Hematopoietic multipotent progenitor cell treated with erythropoietin and hydrocortisone succinate and interleukin-3 and kit ligand, for 17 days (in vitro differentiated cells): ENCODE data around the gene LRRC36.

ENCODE experiments used
- DNase-seq: peaks from one replicate; pipeline ENCODE4 v3.0.0-alpha.2; 2015; ENCODE audit warnings: low spot score

The LRRC36 gene

DNA sequence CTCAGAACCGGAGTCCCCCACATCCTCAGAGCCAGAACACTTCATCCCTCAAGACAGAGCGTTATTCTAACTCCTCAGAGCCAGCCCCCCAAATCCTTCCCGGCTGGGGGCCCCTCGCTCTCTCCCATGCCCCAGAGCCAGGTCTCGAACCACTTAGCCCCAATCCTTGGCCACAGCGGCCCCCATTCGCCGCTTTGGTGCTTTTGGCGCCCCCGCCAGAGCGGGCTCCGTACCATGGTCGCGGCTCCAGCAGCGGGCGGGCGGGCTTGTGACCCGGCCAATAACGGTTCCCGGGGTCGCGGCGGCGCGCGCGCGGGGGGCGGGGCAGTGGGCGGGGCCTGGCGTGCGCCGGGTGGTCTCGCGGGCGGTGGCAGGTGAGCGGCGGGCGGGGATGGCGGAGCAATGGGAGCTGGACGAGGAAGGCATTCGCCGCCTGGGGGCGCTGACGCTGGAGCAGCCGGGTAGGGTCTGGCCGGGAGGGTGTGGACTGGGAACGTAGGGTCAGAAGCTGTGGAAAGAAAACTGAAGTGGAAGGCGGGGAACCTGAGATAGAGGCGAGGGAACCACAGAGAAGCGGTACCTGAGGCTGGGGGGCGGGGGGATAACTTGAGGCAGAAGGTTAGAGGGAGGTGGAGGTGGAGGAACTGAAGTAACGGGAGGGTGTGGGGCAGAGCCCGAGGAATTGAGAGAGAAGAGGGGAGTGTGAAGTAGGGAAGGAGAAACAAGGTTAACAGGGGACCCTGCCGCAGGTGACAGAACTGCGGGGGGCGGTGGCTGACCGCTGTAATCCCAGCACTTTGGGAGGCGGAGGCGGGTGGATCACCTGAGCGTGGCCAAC, at the start of gene LRRC36, which contains the start of gene KCTD19:
LRRC36 (plus strand) TSS at position 344 of the 838 bp plus-strand sequence; CDS start at position 392, 48 bp downstream.
KCTD19 (minus strand) TSS at position 270 of the 838 bp plus-strand sequence; CDS start at position 236, 34 bp downstream.
- no peak for DNase-seq

DNA sequence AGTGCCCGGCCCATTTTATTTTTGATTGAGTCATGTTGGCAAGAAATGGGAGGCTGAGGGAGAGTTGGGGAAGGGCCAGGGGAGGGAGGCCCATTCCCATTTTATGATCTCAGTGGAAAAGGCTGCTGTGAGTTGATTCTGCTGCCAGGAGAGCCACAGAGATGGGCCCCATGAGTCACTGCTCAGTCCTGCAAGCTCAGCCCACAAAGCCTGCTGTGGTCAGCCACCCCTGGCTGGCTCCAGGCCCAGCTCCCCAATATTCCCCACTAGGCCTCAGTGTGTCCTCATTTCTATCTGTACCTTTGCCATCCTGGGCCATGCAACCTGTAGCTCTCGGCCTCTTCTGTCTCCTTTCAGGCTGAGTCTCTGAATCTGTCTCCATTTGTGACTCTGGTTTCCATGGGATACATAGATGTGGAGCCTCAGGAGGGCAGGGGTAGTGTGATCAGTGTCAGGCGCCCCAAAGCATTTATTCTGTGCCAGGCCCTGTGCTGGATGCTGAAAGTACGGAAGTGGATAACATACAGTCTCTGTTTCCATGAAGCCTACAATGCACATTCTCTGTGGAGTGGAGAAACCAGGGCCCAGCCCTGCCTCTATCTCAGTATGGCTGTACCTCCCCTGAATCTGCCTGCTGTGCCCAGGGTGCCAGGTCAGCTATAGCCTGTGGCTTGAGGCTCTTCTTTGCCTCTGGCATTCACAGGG, 49.2 kb upstream of the LRRC36 start:
- DNase-seq = peak; percentile 45

- DNase-seq = no peak
Measured at GRCh38 chr16:67277999-67278772, 48.4 kb upstream of the LRRC36 start.

- DNase-seq = peak; percentile 57
Measured at GRCh38 chr16:67278773-67279295, 47.8 kb upstream of the LRRC36 start.

- DNase-seq = peak; percentile 88
Measured at GRCh38 chr16:67279296-67280089, 47.1 kb upstream of the LRRC36 start, which contains the start of gene PLEKHG4. PLEKHG4 (plus strand) TSS chr16:67279532; CDS start chr16:67280045, 513 bp downstream.

DNA sequence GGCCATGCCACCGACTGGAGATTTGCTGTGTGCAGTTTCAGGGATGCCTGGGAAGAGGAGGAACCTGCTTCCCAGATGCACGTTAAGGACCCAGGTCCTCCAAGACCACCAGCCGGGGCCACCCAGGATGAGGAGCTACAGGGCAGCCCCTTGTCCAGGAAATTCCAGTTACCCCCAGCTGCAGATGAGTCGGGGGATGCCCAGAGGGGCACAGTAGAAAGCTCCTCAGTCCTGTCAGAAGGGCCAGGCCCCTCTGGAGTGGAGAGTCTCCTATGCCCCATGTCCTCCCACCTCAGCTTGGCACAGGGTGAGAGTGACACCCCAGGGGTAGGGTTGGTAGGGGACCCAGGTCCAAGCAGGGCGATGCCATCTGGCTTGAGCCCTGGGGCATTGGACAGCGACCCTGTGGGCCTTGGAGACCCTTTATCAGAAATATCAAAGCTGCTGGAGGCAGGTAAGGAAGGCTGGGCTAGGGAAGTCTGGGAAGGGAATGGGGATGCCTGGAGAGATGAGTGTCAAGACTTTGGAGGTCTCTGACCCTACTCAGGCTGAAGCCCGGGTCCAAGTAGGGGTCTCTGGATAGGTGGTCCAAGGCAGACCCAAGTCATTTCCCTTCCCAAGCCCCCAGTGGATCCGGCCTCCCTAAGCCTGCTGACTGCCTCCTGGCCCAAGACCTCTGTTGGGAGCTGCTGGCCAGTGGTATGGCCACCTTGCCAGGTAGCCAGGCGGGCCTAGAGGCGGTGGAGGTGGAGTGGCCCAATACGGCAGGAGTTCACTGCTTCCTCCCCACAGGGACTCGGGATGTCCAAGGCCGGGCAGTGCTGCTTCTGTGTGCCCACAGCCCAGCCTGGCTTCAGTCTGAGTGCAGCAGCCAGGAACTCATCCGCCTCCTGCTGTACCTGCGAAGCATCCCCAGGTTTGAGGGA, 46.3 kb upstream of the LRRC36 start:
- DNase-seq = no peak

DNA sequence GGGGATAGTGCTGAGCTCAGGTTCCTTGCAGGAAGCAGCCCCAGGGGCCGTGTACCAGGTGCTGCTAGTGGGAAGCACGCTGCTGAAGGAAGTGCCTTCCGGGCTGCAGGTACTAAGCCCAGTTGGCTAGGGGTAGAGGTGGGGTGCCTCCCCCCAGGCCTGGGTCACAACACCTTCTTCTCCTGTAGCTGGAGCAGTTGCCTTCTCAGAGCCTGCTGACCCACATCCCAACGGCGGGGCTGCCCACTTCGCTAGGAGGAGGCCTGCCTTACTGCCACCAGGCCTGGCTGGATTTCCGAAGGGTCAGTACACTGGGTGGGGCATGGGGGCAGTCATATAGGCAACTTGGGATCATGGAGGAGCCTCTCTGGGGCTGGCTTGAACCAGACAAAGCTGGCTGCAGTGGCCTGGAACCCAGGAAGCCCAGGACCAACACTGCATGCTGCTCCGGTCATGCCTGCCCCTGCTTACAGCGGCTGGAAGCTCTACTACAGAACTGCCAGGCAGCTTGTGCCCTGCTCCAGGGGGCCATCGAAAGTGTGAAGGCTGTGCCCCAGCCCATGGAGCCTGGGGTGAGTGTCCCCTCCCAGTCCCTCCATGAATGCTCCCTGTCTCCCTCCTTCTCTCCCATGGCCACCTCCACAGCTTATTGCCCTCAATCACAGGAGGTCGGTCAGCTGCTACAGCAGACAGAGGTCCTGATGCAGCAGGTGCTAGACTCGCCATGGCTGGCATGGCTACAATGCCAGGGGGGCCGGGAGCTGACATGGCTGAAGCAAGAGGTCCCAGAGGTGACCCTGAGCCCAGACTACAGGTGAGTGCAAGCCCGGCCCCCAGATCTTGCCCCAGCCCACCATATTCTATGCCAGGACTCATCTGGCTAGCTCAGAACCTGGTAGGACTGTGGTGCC, 44.8 kb upstream of the LRRC36 start:
- DNase-seq = no peak

GRCh38 chr16:67282447-67282805, 44.2 kb upstream of the LRRC36 start:
- DNase-seq = no peak

GRCh38 chr16:67283039-67283825, 43.4 kb upstream of the LRRC36 start:
- DNase-seq = no peak

DNA sequence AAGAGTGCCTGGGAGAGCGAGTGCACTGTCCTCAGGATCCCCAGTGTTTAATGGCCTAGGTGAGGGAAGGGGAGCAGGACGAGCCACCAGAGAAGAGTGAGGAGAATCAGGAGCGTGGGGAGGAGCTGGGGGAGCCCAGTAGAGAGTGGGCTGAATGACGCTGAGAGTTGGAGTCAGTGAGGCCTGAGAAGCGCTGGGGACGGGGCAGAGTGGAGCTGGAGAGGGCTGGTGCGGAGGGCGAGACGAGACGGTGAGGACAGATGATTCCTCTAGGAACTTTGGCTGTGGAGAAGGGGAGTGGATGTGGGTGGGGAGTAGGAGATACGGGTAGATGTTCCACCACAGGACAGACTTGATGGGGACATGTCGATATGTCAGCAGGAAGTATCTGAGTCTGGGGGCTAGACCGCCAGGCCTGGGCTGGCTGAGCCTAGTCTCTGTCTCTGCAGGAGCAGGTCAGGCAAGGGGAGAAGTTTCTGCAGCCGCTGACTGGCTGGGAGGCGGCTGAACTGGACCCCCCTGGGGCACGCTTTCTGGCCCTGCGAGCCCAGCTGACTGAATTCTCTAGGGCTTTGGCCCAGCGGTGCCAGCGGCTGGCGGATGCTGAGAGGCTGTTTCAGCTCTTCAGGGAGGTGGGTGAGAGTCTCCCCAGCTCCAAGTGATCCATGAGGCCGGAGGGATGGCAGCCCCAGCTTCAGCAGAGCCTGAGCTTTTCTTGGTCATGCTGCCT, 42.6 kb upstream of the LRRC36 start:
- DNase-seq = no peak

- DNase-seq = peak; percentile 32
Measured at GRCh38 chr16:67284699-67285646, 41.6 kb upstream of the LRRC36 start.

- no peak for DNase-seq
Measured at GRCh38 chr16:67286441-67287235, 40.0 kb upstream of the LRRC36 start.

- no peak for DNase-seq
Measured at GRCh38 chr16:67287960-67288359, 38.7 kb upstream of the LRRC36 start.

GRCh38 chr16:67291461-67291860, 35.2 kb upstream of the LRRC36 start:
- DNase-seq = no peak

DNA sequence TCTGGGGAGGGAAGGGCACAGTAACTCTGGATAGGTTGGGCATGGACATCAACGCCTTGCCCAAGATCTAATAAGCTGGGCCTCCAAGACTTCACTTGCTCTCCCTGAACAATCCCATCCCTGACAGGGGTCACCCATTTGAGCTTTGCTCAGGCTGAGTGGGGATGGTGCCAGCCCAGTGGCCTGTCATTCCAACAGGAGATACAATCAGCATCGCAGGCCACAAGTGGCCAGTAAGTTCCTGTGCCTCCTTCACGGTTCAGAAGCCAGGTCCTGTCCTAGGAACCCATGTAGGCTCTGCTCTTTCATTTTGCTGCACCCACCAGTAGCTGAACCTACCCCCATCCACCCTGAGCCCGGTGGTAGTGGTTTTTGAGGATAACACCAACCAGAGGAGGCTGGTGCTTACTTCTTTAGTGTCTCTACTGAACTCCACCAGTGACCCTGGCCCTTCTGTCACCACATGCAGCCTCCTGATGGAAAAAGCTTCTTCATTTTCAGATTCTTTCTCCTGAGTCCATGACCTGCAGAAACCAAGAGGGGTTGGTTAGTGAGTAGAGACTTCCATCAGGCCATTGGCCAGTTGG, 32.4 kb upstream of the LRRC36 start:
- DNase-seq = no peak
